Osteoblast (primary cell): ENCODE results near the gene PPTC7. TPM values are rescaled to one million over a fixed set of nuclear protein-coding genes. Genes with fewer than 3 reads are reported as not detected.

Experiments
- DNase-seq: peaks from one replicate; pipeline ENCODE4 v3.0.0; 2011; ENCODE audit warnings: low spot score, mixed read lengths; ENCODE audit not compliant: insufficient read length; ENCODE audit errors: missing footprints
- H2AFZ ChIP-seq: 2 replicates; pipeline ENCODE4 v1.6.0; 2011; ENCODE audit warnings: mild to moderate bottlenecking, low read length
- H3K27ac ChIP-seq: 2 replicates; pipeline ENCODE4 v1.5.1; 2011; ENCODE audit warnings: mild to moderate bottlenecking, low read depth, low read length, moderate library complexity
- H3K27me3 ChIP-seq: 2 replicates; pipeline ENCODE4 v1.6.0; 2012; ENCODE audit warnings: mild to moderate bottlenecking, control low read depth, inconsistent platforms, low read length, moderate library complexity; ENCODE audit not compliant: insufficient read depth
- H3K36me3 ChIP-seq: 2 replicates; pipeline ENCODE4 v1.5.1; 2011; ENCODE audit warnings: mild to moderate bottlenecking, low read length, control low read depth, moderate library complexity; ENCODE audit not compliant: insufficient read depth
- H3K4me1 ChIP-seq: 2 replicates; pipeline ENCODE4 v1.5.1; 2011; ENCODE audit warnings: mild to moderate bottlenecking, low read length, control low read depth, moderate library complexity; ENCODE audit not compliant: insufficient read depth
- H3K4me2 ChIP-seq: 2 replicates; pipeline ENCODE4 v1.6.0; 2011; ENCODE audit warnings: mild to moderate bottlenecking, low read length; ENCODE audit not compliant: insufficient read depth
- H3K4me3 ChIP-seq: fragments of 200-600 bp; sonication (generic); 3 replicates; pipeline ENCODE4 v1.5.1; 2012; ENCODE audit warnings: mild to moderate bottlenecking, low read length, inconsistent platforms; ENCODE audit not compliant: insufficient read depth
- H3K79me2 ChIP-seq: 2 replicates; pipeline ENCODE4 v1.6.0; 2012; ENCODE audit warnings: mild to moderate bottlenecking, low read length, control low read depth, inconsistent platforms; ENCODE audit not compliant: insufficient read depth
- H3K9me3 ChIP-seq: 2 replicates; pipeline ENCODE4 v1.5.1; 2011; ENCODE audit warnings: low read depth, low read length, control low read depth
- H4K20me1 ChIP-seq: 2 replicates; pipeline ENCODE4 v1.6.0; 2012; ENCODE audit warnings: mild to moderate bottlenecking, low read length, control low read depth; ENCODE audit not compliant: insufficient read depth
- total RNA-seq: library from RNA; depleted of rRNA; stranded (reverse); fragments of >200 nt; gene quantifications from 2 replicates; pipeline ENCODE4 v1.2.3, GENCODE V29; 2012
- TF ChIP-seq, protein P1 (sequence below): IDR thresholded peaks from 2 replicates; pipeline ENCODE4 v1.5.1; 2011; ENCODE audit warnings: mild to moderate bottlenecking, low read depth, low read length, moderate library complexity; ENCODE audit errors: extremely low read depth

The PPTC7 gene
- total RNA-seq, 1 donor = 7.6 TPM

DNA sequence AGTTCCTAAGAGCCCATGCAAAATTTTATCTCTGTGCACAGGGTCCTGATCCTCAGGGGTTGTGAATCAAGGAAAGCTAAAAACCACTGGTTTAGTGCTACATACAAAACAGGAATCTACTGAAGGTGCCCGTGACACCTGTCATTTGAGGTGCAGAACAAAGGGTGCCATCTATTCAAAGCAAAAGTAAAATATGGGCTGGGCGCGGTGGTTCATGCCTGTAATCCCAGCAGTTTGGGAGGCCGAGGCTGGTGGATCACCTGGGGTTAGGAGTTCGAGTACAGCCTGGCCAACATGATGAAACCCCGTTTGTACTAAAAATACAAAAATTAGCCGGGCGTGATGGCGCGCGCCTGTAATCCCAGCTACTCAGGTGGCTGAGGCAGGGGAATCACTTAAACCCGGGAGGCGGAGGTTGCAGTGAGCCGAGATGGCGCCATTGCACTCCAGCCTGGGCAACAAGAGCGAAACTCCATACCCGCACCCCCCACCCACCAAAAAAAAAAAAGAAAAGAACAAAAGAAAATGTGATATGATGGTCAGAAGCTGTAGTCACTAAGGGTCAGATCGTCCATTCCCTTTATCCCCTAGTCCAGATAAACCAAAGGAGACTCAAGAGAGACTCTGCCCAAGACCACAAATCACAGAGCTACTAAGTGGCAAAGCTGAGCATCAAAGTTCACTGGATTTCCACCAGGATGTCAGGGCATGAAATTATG lies 3.4 kb downstream of the PPTC7 start:
- Histone ChIP-seq H3K27me3 (no peaks in the 10 kb centered on the region), H3K27ac (no peak overlapping the region), H3K4me3 (no peak overlapping the region), H3K36me3 (no peaks in the 10 kb centered on the region), H4K20me1 (peaks cover 23% of the 10 kb centered on the region), H3K4me1 (peaks cover 25% of the 10 kb centered on the region), H3K4me2 (no peak overlapping the region), H3K79me2 (peaks cover 70% of the 10 kb centered on the region), H3K9me3 (no peaks in the 10 kb centered on the region), H2AFZ (no peak overlapping the region)
- TF ChIP-seq, protein P1, sequence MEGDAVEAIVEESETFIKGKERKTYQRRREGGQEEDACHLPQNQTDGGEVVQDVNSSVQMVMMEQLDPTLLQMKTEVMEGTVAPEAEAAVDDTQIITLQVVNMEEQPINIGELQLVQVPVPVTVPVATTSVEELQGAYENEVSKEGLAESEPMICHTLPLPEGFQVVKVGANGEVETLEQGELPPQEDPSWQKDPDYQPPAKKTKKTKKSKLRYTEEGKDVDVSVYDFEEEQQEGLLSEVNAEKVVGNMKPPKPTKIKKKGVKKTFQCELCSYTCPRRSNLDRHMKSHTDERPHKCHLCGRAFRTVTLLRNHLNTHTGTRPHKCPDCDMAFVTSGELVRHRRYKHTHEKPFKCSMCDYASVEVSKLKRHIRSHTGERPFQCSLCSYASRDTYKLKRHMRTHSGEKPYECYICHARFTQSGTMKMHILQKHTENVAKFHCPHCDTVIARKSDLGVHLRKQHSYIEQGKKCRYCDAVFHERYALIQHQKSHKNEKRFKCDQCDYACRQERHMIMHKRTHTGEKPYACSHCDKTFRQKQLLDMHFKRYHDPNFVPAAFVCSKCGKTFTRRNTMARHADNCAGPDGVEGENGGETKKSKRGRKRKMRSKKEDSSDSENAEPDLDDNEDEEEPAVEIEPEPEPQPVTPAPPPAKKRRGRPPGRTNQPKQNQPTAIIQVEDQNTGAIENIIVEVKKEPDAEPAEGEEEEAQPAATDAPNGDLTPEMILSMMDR = no peak
- no peak for DNase-seq

DNA sequence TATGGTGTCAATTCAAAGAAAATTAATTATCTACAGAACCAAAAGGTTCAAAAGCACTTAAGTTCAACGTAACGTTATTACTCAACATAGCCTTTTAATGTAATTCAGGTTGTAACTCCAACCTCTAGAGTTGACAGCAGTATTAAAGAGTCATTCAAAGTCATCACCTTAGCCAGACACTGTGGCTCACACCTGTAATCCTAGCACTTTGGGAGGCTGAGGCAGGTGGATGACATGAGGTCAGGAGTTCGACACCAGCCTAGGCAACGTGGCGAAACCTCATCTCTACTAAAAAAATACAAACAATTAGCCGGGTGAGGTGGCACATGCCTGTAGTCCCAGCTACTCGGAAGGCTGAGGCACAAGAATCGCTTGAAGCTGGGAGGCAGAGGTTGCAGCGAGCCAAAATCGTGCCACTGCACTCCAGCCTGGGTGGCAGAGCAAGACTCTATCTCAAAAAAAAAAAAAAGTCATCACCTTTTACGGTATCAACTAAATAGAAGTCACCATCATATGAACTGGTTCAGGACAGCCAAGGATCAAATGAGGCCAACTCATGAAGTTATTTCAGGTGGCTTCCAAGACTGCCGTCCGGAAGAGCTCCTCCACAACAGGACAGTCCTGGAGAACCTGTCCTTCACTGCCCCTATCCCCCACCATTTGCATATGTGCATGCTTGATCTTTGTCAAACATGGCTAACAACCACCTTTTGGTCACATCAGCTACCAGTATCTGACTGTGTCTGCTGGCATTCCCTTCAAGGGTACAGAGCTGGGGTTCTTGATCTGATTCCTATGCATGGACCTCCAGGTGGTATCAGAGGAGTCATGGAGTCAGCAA lies 4.2 kb downstream of the PPTC7 start:
- H3K79me2 ChIP-seq = peaks cover 77% of the 10 kb centered on the region
- no peak overlapping the region for H2AFZ ChIP-seq
- H4K20me1 ChIP-seq = peaks cover 23% of the 10 kb centered on the region
- peaks cover 25% of the 10 kb centered on the region for H3K4me1 ChIP-seq
- H3K4me3 ChIP-seq = peak overlapping the region; percentile 2
- H3K27ac ChIP-seq = peak overlapping the region; percentile 96
- no peaks in the 10 kb centered on the region for H3K9me3 ChIP-seq
- H3K27me3 ChIP-seq = no peaks in the 10 kb centered on the region
- no peak for DNase-seq
- no peaks in the 10 kb centered on the region for H3K36me3 ChIP-seq
- TF ChIP-seq, protein P1 = no peak
- H3K4me2 ChIP-seq = peak overlapping the region; percentile 74

DNA sequence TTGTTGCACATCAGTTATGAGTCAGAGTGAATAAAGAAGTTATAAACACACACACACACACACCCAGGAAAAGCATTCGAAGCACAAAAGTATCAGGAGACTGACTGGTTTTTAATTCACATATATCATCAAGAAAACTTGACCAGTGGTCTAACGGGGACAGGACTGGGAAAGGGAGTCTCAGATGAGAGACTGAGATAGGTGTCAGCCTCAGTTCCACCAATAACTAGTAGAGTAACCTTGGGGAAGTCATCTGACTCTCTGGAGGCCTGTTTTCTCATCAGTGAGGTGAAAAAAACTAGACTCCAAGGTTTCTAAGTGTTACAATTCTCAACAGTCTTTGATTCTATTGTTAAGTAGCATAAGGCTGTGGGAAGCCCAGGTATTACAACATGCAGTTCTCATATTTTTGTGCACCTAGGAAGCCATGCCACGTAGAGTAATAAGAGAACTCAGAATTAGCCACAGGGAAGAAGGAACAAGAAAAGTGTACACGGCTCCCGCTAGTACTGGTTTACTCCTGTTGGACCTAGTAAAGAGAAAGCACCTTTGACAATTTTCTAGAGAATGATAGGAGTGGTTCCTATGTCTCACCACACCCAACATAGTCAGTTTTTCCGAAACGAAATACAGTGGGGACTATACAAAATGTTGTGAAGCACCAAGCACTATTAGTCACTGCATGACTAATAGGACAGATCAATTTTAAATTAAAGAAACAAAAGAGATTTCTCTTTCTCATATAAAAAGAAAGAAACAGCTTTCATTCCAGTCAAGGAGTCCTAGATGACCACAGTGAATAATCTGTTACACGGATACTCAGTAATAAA lies 5.0 kb downstream of the PPTC7 start:
- H2AFZ ChIP-seq = no peak overlapping the region

More for the DNA sequence above, 5.0 kb downstream of the PPTC7 start:
- Histone ChIP-seq H3K4me2 (peak overlapping the region; percentile 74), H3K27ac (peak overlapping the region; percentile 96), H4K20me1 (peaks cover 26% of the 10 kb centered on the region), H3K9me3 (no peaks in the 10 kb centered on the region), H3K4me3 (peak overlapping the region; percentile 53), H3K79me2 (peaks cover 84% of the 10 kb centered on the region), H3K27me3 (no peaks in the 10 kb centered on the region), H3K36me3 (no peaks in the 10 kb centered on the region), H3K4me1 (peaks cover 20% of the 10 kb centered on the region)
- DNase-seq = peak; percentile 95
- TF ChIP-seq, protein P1 = no peak
